OCI-LY7 (cell line): ENCODE measurements around the gene PARD3. TPM values are rescaled to one million over a fixed set of nuclear protein-coding genes. Genes with fewer than 3 reads are reported as not detected.

Source experiments
- BruUV-seq: library from RNA; stranded (reverse); fragments of 400-500 nt; replicated peaks from 2 replicates; lab custom pipeline; 2021; lab: Mats Ljungman, UMichigan
- CTCF ChIA-PET: fragments of 300-600 bp; sonication (Branson Sonifier 250); formaldehyde crosslinking; loops from one replicate; lab custom pipeline; 2022; ENCODE audit warnings: antibody characterized with exemption; ENCODE audit not compliant: unreplicated experiment; lab: Charles Lee
- POLR2A ChIA-PET: fragments of 300-600 bp; sonication (Branson Sonifier 250); formaldehyde crosslinking; loops from one replicate; lab custom pipeline; 2022; ENCODE audit warnings: antibody characterized with exemption; lab: Charles Lee
- DNase-seq: peaks from one replicate; pipeline ENCODE4 v3.0.0-alpha.2; 2015; ENCODE audit warnings: low spot score
- H2AFZ ChIP-seq: fragments of 200-600 bp; sonication (generic), shearing (Covaris generic); 2 replicates; pipeline ENCODE4 v1.6.1; 2014; ENCODE audit warnings: mild to moderate bottlenecking, antibody characterized with exemption, low read length, moderate library complexity
- H3K27ac ChIP-seq: fragments of 200-600 bp; sonication (generic); 2 replicates; pipeline ENCODE4 v1.5.1; 2014; ENCODE audit warnings: mixed run types, low read depth, mild to moderate bottlenecking, moderate library complexity, low read length, inconsistent platforms; ENCODE audit not compliant: poor library complexity, severe bottlenecking
- H3K36me3 ChIP-seq: fragments of 200-600 bp; sonication (generic); 2 replicates; pipeline ENCODE4 v1.6.1; 2014; ENCODE audit warnings: mild to moderate bottlenecking, antibody characterized with exemption, low read length, moderate library complexity, mixed read lengths; ENCODE audit not compliant: insufficient read depth
- H3K4me1 ChIP-seq: fragments of 200-600 bp; sonication (generic); 2 replicates; pipeline ENCODE4 v1.5.1; 2014; ENCODE audit warnings: mild to moderate bottlenecking, low read length; ENCODE audit not compliant: insufficient read depth, poor library complexity, severe bottlenecking
- H3K4me2 ChIP-seq: fragments of 200-600 bp; sonication (generic); 2 replicates; pipeline ENCODE4 v1.6.1; 2014; ENCODE audit warnings: mild to moderate bottlenecking, low read length
- H3K4me3 ChIP-seq: fragments of 200-600 bp; sonication (generic); 2 replicates; pipeline ENCODE4 v1.5.1; 2014; ENCODE audit warnings: mild to moderate bottlenecking, low read depth, low read length; ENCODE audit not compliant: poor library complexity, severe bottlenecking
- H3K79me2 ChIP-seq: fragments of 200-600 bp; sonication (generic); 2 replicates; pipeline ENCODE4 v1.6.1; 2016; ENCODE audit warnings: low read depth, mild to moderate bottlenecking, low read length, moderate library complexity, mixed read lengths; ENCODE audit not compliant: insufficient read depth
- H3K9me2 ChIP-seq: fragments of 200-600 bp; sonication (generic); 2 replicates; pipeline ENCODE4 v1.6.1; 2016; ENCODE audit warnings: mild to moderate bottlenecking, low read length, mixed read lengths; ENCODE audit not compliant: insufficient read depth
- H3K9me3 ChIP-seq: fragments of 200-600 bp; sonication (generic); 2 replicates; pipeline ENCODE4 v1.6.1; 2014; ENCODE audit warnings: mild to moderate bottlenecking, mixed run types, low read length, mixed read lengths
- H4K20me1 ChIP-seq: fragments of 200-600 bp; sonication (generic); 2 replicates; pipeline ENCODE4 v1.6.1; 2014; ENCODE audit warnings: mild to moderate bottlenecking, antibody characterized with exemption, low read length, moderate library complexity, mixed read lengths; ENCODE audit not compliant: insufficient read depth
- EZH2phosphoT487 ChIP-seq: fragments of 200-600 bp; sonication (generic); IDR thresholded peaks from 2 replicates; pipeline ENCODE4 v1.6.1; 2018; ENCODE audit warnings: low read depth, borderline replicate concordance, mild to moderate bottlenecking, mixed run types, antibody characterized with exemption, low read length, moderate library complexity, mixed read lengths
- intact Hi-C: fragments of 100-400 bp; cut with micrococcal nuclease; formaldehyde crosslinking; loops from one replicate; pipeline ENCODE4 v1.10.0; 2022; ENCODE audit not compliant: unreplicated experiment
- total RNA-seq, 2 experiments: library from RNA; depleted of rRNA in 1 of 2; stranded (reverse); fragments of >200 nt in 1 of 2; shearing (Covaris generic) in 1 of 2; gene quantifications; 2 replicates each; pipeline ENCODE4 v1.2.3, GENCODE V29; 2014 to 2022
- TF ChIP-seq, protein P1 (sequence below): fragments of 200-600 bp; sonication (generic); conservative IDR thresholded peaks from 2 replicates; pipeline ENCODE4 v1.5.1; 2014; ENCODE audit warnings: mild to moderate bottlenecking, antibody characterized with exemption, low read length, moderate library complexity, mixed read lengths

Gene PARD3
- total RNA-seq, 2 experiments from 2014 or later: not detected

DNA sequence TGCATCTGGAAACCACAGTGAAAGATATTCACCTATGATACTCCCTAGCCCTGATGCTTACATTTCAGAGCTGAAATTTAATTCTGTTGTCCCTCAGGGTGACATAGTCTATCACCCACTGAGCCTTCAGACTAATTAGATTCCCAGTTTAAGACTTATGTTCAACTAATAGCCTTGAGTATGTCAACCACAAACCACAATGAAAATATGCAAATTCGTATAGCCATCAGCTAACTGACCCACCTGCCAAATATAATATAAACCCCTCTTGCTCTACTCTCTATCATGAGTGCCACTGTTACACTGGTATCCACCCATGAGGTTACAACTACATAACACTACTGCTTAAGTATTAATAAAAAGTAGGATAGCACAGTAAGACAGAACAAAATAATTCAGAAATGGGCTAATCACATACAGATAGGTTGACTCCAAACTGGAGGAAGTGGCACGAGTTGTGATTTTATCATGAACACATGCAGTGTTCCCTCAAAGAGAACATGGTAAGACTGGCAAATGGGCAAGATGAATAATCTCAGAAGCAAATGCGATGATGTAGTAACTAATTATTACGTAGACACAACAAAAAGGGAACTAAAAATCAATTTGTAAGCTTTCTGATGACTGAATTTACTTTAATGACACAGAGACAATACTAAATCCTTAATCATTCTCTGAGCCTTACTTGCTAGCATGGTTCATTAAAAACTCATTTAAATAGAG, 290.6 kb downstream of the PARD3 start:
- no peak for DNase-seq
- no peak overlapping the region for H3K4me3 ChIP-seq
- no peaks in the 10 kb centered on the region for H3K9me3 ChIP-seq
- ChIA-PET CTCF (no interaction called here), POLR2A (interaction anchor here (0.5 to 2.0 kb wide), 3 partner anchors 19 to 100 kb away, joined by 3 to 5 read pairs (median 3); no protein-coding TSS in a partner anchor)
- no peaks in the 10 kb centered on the region for H3K79me2 ChIP-seq
- H4K20me1 ChIP-seq: no peaks in the 10 kb centered on the region
- TF ChIP-seq, protein P1, sequence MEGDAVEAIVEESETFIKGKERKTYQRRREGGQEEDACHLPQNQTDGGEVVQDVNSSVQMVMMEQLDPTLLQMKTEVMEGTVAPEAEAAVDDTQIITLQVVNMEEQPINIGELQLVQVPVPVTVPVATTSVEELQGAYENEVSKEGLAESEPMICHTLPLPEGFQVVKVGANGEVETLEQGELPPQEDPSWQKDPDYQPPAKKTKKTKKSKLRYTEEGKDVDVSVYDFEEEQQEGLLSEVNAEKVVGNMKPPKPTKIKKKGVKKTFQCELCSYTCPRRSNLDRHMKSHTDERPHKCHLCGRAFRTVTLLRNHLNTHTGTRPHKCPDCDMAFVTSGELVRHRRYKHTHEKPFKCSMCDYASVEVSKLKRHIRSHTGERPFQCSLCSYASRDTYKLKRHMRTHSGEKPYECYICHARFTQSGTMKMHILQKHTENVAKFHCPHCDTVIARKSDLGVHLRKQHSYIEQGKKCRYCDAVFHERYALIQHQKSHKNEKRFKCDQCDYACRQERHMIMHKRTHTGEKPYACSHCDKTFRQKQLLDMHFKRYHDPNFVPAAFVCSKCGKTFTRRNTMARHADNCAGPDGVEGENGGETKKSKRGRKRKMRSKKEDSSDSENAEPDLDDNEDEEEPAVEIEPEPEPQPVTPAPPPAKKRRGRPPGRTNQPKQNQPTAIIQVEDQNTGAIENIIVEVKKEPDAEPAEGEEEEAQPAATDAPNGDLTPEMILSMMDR: no peak
- no peak for TF ChIP-seq EZH2phosphoT487
- no peak overlapping the region for H3K27ac ChIP-seq
- H3K4me2 ChIP-seq: no peak overlapping the region
- H3K36me3 ChIP-seq: no peaks in the 10 kb centered on the region
- no peaks in the 10 kb centered on the region for H3K9me2 ChIP-seq
- peaks cover 3% of the 10 kb centered on the region for H3K4me1 ChIP-seq
- intact Hi-C loops: no loop called here
- BruUV-seq: no TSS peak
- H2AFZ ChIP-seq: no peak overlapping the region

DNA sequence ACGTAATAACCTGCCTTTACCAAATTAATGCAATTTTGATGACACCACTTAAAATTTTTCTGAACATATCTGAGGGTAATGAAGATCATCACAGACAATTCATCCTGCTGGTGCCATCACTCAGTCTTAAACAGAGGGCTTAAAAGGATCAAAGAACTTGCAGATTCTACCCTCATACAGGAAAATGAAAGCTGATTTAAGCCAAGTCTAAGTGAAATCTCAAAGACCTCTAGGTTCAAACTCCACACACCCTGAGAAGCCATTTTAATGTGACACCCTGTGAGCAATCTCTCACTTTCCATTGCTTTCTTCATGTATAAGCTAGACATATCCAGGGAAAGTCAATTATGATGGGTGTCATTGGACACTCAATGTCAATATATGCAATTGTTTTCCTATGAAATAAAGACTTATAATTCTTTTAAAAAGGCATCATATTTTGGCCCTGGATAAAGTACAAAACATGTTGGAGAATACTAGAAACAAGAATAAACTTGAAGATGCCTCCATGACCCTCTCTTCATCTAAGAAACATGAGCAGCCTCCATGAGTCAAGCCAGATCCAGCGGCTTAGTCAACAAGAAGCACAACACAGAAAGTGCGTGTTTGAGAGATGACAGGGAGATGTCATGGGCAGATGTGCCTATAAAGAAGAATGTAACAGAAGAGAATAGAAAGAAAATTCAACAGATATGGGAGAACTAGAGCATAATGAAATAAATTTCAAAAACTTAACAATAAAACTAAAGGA, 291.9 kb downstream of the PARD3 start:
- no peaks in the 10 kb centered on the region for H4K20me1 ChIP-seq
- no peaks in the 10 kb centered on the region for H3K9me2 ChIP-seq
- peak overlapping the region; percentile 36 for H3K4me2 ChIP-seq
- intact Hi-C loops: no loop called here
- no peak for TF ChIP-seq EZH2phosphoT487
- TF ChIP-seq, protein P1: no peak
- peaks cover 3% of the 10 kb centered on the region for H3K4me1 ChIP-seq
- POLR2A ChIA-PET: interaction anchor here (1.0 to 2.0 kb wide), 2 partner anchors 16 to 21 kb away, joined by 3 to 5 read pairs; no protein-coding TSS in a partner anchor
- CTCF ChIA-PET: no interaction called here
- H3K36me3 ChIP-seq: no peaks in the 10 kb centered on the region
- no peak overlapping the region for H3K4me3 ChIP-seq
- peak overlapping the region; percentile 75 for H2AFZ ChIP-seq
- H3K79me2 ChIP-seq: no peaks in the 10 kb centered on the region
- no TSS peak for BruUV-seq
- DNase-seq: no peak
- no peaks in the 10 kb centered on the region for H3K9me3 ChIP-seq
- no peak overlapping the region for H3K27ac ChIP-seq
